Ovary (tissue), 3 donors: ENCODE data around the gene AZU1.

Experiments used
- CTCF ChIP-seq, 3 donors: fragments of 450-650 bp in 2 of 3; fragments of 200-600 bp in 1 of 3; IDR thresholded peaks; one replicate each; pipeline versions ENCODE4 v1.5.1 to v1.8.0; 2016 to 2022; ENCODE audit warnings: antibody characterized with exemption in 3 of 3, mild to moderate bottlenecking in 1 of 3
- POLR2A ChIP-seq: fragments of 450-650 bp; IDR thresholded peaks from one replicate; pipeline ENCODE4 v1.6.1; 2017; ENCODE audit warnings: antibody characterized with exemption, mild to moderate bottlenecking, moderate library complexity
- donor health status: DM: no; HTN: no; CAD: no.

GRCh38 chr19:810077-810855 is 17.4 kb upstream of the AZU1 start:
- no peak for TF ChIP-seq CTCF (IDR thresholded peaks at IDR 0.05)
- TF ChIP-seq POLR2A, result no peak
